AG09309 (cell line): Measurements from ENCODE around the gene CLDN18.

Source experiments
- DNase-seq: peaks from one replicate; pipeline ENCODE4 v3.0.0-alpha.2; 2010; ENCODE audit warnings: low read depth
- H3K4me3 ChIP-seq: 2 replicates; pipeline ENCODE4 v1.5.1; 2011; ENCODE audit warnings: mild to moderate bottlenecking, low read depth, low read length, moderate library complexity; ENCODE audit not compliant: control insufficient read depth
- CTCF ChIP-seq: IDR thresholded peaks from 2 replicates; pipeline ENCODE4 v1.5.1; 2011; ENCODE audit warnings: mild to moderate bottlenecking, low read depth, low read length, inconsistent platforms; ENCODE audit not compliant: insufficient read depth, control insufficient read depth; ENCODE audit errors: missing control alignments

The CLDN18 gene

GRCh38 chr3:138046085-138046484, 36.1 kb downstream of the CLDN18 start:
- TF ChIP-seq CTCF: no peak
- H3K4me3 ChIP-seq: no peak overlapping the region
- DNase-seq: no peak

DNA sequence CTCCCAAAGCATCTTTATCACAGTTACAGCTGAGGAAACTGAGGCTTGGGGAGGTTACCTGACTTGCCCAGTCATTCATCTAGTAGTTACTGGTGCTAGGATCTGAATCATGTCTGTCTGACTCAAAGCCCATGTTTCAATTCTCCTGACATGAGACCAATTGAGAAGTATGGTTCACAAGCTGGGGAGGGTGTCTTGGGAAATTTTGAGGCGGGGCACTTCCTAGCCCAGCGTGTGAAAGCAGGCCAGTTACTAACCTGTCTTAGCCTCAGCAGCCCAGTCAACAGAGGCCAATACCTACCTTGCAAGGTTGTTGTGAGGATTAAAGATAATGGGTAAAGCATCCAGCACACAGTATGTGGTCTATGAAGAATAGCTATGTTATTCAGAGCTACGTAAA, 37.0 kb downstream of the CLDN18 start:
- TF ChIP-seq CTCF: no peak
- H3K4me3 ChIP-seq: no peak overlapping the region
- DNase-seq: no peak

DNA sequence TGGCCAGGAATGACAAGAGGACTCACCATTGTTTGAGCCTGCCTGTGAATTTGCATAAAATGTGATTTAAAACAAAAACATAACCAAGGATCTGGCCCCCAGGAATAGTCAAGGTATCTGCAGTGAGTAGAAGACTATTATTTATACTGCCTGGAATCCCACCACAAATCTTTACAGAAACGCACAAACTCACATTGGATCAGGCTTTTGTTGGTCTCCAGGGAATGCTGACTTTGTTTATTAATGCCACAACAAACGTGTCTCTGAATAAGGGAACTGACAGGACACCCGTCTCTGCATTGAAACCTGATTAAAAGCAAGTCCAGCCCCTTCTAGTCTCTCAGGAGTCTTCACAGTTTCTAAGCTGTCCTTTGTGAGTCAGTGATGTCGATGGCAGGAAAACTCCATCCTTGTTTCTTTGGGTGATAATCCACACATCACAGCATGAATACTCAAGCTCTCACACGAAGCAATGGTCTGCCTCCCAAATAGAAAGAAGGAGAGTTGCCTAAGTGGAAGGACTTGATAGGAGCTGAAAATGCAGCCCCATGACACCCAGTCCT, 37.7 kb downstream of the CLDN18 start:
- TF ChIP-seq CTCF: no peak
- DNase-seq: no peak
- H3K4me3 ChIP-seq: no peak overlapping the region

GRCh38 chr3:138049157-138049919, 39.4 kb downstream of the CLDN18 start:
- DNase-seq: peak; percentile 70
- H3K4me3 ChIP-seq: no peak overlapping the region
- TF ChIP-seq CTCF: peak; percentile 17

DNA sequence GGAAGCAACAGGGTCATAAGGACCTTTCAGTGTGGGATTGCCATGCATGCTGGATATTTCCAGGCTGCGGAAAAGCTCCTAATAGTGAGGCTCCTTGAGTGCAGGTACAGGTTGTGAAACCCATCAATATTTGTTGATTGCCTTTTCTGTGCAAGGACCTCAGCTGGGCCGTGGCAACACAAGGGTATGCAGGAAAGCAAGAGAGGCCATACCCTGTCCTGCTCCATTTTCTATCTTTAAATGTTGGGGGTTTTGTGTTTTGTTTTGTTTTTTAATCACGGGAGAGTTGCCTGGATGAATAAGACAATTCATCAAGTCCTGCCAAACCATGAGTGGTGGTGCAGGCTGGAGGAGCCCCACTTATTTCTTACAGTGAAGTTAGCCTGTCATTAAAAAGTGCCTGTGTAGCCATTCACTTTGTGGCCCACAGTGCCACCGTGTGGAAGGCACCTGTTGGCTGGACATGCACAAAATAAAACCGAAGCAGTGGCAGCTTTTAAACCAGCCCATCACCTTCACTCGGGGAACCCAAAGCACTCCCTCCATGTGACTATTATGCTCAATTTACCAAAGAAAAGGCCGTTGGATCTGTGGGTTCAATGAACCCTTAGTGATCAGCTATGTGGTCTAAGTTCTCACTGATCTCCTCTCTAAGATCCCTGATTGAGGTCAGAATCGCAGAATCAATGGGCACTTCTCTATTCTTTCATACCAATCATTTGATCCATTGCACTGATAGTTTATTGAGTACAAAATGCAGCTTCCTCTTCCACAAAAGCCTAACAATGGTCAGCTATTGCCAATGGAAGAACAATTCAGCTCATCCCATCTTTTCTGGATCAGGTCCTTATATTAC, 42.2 kb downstream of the CLDN18 start:
- no peak for DNase-seq
- peak; percentile 82 for TF ChIP-seq CTCF
- H3K4me3 ChIP-seq: no peak overlapping the region

DNA sequence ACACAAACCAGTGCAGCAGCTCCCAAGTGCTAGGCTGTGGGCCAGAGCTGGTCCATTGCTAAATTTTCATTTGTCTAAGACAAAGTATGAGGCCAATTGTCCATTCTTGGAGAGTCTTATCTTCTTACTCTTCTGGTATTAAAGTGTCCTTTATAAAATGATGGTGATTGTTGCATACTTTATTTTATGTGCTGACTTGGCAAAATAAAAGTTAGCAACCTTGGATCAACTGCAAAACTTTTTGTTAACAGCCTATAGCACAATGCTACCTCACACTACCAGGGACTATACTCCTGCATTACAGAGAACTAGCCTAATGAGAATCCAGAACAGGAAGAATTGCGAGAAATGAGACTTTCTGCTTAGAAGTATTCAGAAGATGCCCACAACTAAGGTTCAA, 44.1 kb downstream of the CLDN18 start:
- DNase-seq: no peak
- TF ChIP-seq CTCF: no peak
- no peak overlapping the region for H3K4me3 ChIP-seq
